ENCODE measurements around the gene NEDD8.
"Not testable (repeated sequence)": the region's sequence is repeated elsewhere in the genome, so short reads cannot be mapped to it uniquely, and the experiment has no call there.

The NEDD8 gene

GRCh38 chr14:24246765-24247212 is 14.6 kb upstream of the NEDD8 start:
- DNase-seq: no peak

GRCh38 chr14:24245350-24245749 is 13.2 kb upstream of the NEDD8 start:
- DNase-seq: not testable (repeated sequence)

GRCh38 chr14:24243336-24243836 is 11.2 kb upstream of the NEDD8 start:
- no peak for DNase-seq

- peak; percentile 91 for DNase-seq
Measured at GRCh38 chr14:24241829-24242443, 9.8 kb upstream of the NEDD8 start.

GRCh38 chr14:24240110-24240918 is 8.1 kb upstream of the NEDD8 start:
- no peak for DNase-seq

- DNase-seq: no peak
Measured at GRCh38 chr14:24238527-24239037, 6.4 kb upstream of the NEDD8 start.

GRCh38 chr14:24238123-24238522 is 6.0 kb upstream of the NEDD8 start:
- DNase-seq: no peak

- DNase-seq: no peak
Measured at GRCh38 chr14:24237463-24237955, 5.3 kb upstream of the NEDD8 start.

GRCh38 chr14:24236689-24237462 is 4.7 kb upstream of the NEDD8 start:
- DNase-seq: no peak

- DNase-seq: no peak
Measured at GRCh38 chr14:24235804-24236688, 3.9 kb upstream of the NEDD8 start.

- no peak for DNase-seq
Measured at GRCh38 chr14:24234095-24235005, 2.2 kb upstream of the NEDD8 start.

- DNase-seq: no peak
Measured at GRCh38 chr14:24233538-24233866, 1.3 kb upstream of the NEDD8 start.

GRCh38 chr14:24232645-24233537 is 724 bp upstream of the NEDD8 start, which contains the start of gene GMPR2:
GMPR2 (plus strand) TSS chr14:24232929; CDS start chr14:24233254, 325 bp downstream.
- DNase-seq: no peak

GRCh38 chr14:24231263-24232120 is 675 bp downstream of the NEDD8 start:
- DNase-seq: peak; percentile 9

GRCh38 chr14:24228902-24229301 is 3.3 kb downstream of the NEDD8 start:
- no peak for DNase-seq

GRCh38 chr14:24226473-24226872 is 5.7 kb downstream of the NEDD8 start:
- DNase-seq: no peak

GRCh38 chr14:24224618-24225071 is 7.5 kb downstream of the NEDD8 start:
- DNase-seq: no peak

- DNase-seq: not testable (repeated sequence)
Measured at GRCh38 chr14:24222987-24223386, 9.2 kb downstream of the NEDD8 start.

- DNase-seq: no peak
Measured at GRCh38 chr14:24219521-24219920, 12.6 kb downstream of the NEDD8 start.
